ENCODE data around the gene HDAC4.

HDAC4 gene

GRCh38 chr2:239249776-239250175 lies 151.0 kb downstream of the HDAC4 start:
- TF ChIP-seq FOXM1 (IDR thresholded peaks at IDR 0.05; ENCODE audit: borderline replicate concordance, low read depth), result no peak
- TF ChIP-seq YY1 (IDR thresholded peaks at IDR 0.05; ENCODE audit: low read depth), result no peak
- TF ChIP-seq NFIC (IDR thresholded peaks at IDR 0.05), result no peak
- no peak for TF ChIP-seq TEAD4 (IDR thresholded peaks at IDR 0.05)

- TF ChIP-seq TAF1 (IDR thresholded peaks at IDR 0.05; ENCODE audit: low read depth) (no peak), TEAD4 (IDR thresholded peaks at IDR 0.05) (no peak)
- TF ChIP-seq, protein P1, sequence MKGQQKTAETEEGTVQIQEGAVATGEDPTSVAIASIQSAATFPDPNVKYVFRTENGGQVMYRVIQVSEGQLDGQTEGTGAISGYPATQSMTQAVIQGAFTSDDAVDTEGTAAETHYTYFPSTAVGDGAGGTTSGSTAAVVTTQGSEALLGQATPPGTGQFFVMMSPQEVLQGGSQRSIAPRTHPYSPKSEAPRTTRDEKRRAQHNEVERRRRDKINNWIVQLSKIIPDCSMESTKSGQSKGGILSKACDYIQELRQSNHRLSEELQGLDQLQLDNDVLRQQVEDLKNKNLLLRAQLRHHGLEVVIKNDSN (IDR thresholded peaks at IDR 0.05), result no peak
These were observed 151.8 kb downstream of the HDAC4 start for GRCh38 chr2:239249048-239249447.

- TF ChIP-seq CEBPB (IDR thresholded peaks at IDR 0.05) (peak; percentile 36; the same call in 1 of the 2 replicates), FOXM1 (IDR thresholded peaks at IDR 0.05; ENCODE audit: borderline replicate concordance, low read depth) (peak; percentile 93), EP300 (IDR thresholded peaks at IDR 0.05; ENCODE audit: borderline replicate concordance) (peak; percentile 97), TAF1 (IDR thresholded peaks at IDR 0.05; ENCODE audit: low read depth) (no peak), RAD21 (IDR thresholded peaks at IDR 0.05; ENCODE audit: low read depth) (peak; percentile 3; the same call in 1 of the 2 replicates), NFIC (IDR thresholded peaks at IDR 0.05) (peak; percentile 80), ZBTB7A (IDR thresholded peaks at IDR 0.05; ENCODE audit: low read depth) (no peak), YY1 (IDR thresholded peaks at IDR 0.05; ENCODE audit: low read depth) (no peak), TEAD4 (IDR thresholded peaks at IDR 0.05) (peak; percentile 84), REST (IDR thresholded peaks at IDR 0.05; ENCODE audit: low read depth) (no peak), CREB1 (IDR thresholded peaks at IDR 0.05; ENCODE audit: low read depth) (no peak; the same call in 1 of the 2 replicates), EGR1 (IDR thresholded peaks at IDR 0.05) (no peak), TCF12 (IDR thresholded peaks at IDR 0.05; ENCODE audit: low read depth) (peak; percentile 97)
- TF ChIP-seq, protein P2, sequence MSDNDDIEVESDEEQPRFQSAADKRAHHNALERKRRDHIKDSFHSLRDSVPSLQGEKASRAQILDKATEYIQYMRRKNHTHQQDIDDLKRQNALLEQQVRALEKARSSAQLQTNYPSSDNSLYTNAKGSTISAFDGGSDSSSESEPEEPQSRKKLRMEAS (IDR thresholded peaks at IDR 0.05), result peak; percentile 60
- TF ChIP-seq, protein P1 (IDR thresholded peaks at IDR 0.05), result no peak
These were observed 153.2 kb downstream of the HDAC4 start for GRCh38 chr2:239247401-239248245.

DNA sequence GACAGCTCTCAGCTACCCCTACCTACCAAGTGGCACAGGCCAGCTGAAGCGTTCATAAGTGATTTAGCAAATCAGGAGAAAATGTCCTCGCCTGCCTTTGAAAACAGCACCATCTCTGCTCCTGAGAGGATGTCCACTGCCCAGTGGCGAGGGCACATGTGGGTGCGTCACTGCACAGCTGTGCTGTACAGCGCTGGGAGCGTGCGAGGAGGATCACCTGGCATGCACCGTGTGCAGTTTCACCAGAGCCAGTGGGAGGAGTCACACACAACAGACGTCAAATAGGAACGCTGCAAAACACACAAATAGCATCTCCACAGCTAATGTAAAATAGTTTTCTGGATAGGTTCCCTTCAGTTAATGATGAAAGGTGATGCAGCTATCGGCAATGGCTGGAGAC lies 154.1 kb downstream of the HDAC4 start:
- no peak for TF ChIP-seq REST (IDR thresholded peaks at IDR 0.05; ENCODE audit: low read depth)
- TF ChIP-seq, protein P2 (IDR thresholded peaks at IDR 0.05), result no peak; the same call in 1 of the 2 replicates
- TF ChIP-seq ZBTB7A (IDR thresholded peaks at IDR 0.05; ENCODE audit: low read depth), result no peak

DNA sequence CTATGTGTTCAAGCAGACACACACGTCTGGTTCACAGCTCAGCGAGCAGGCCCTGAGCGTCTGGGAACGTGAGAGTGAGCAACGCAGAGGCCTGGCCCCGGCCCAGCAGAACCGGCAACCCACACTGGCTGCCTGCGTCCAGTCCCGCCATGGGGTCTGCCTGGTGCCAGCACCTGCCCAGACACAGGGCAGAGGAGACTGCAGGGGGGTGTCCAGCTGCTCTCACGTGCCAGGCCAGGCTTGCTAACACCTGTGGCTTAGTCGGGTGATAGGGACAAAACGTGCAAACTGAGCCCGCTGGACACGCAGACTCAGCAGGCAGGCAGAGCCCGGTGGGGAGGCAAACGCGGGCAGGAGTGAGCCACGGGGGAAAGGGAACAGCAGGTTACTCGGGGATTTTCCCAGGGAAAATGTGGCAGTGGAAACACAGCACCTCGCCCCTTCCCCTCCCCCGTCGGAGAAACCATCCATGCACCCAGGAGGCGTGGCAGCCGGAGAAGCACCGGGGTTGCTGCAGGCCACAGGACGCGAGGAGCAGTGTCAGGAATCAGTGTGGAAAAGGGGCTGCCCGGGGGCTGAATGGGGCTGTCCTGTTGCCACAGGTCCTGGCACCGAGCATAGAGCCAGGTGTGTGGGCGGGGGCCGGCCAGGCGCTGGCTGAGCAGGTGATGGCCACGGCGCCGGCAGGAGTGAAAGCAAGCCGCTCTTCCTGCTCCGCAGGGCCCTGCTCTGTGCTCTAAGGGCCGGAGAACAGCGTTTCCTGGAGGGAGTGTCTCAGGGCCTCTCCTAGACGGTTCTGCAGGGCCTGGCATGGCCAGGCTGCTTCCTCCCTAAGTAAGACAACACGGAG lies 154.7 kb downstream of the HDAC4 start:
- no peak for TF ChIP-seq CREB1 (IDR thresholded peaks at IDR 0.05; ENCODE audit: low read depth)
- TF ChIP-seq EGR1 (IDR thresholded peaks at IDR 0.05), result peak; percentile 82
- peak; percentile 96 for TF ChIP-seq TCF12 (IDR thresholded peaks at IDR 0.05; ENCODE audit: low read depth)
- TF ChIP-seq, protein P2 (IDR thresholded peaks at IDR 0.05), result peak; percentile 86
- TF ChIP-seq RAD21 (IDR thresholded peaks at IDR 0.05; ENCODE audit: low read depth), result 0 out of 2 replicates have a peak, but pooled peaks have one; percentile 13
- no peak for TF ChIP-seq YY1 (IDR thresholded peaks at IDR 0.05; ENCODE audit: low read depth)
- TF ChIP-seq, protein P1 (IDR thresholded peaks at IDR 0.05), result peak; percentile 58
- peak; percentile 12 for TF ChIP-seq TAF1 (IDR thresholded peaks at IDR 0.05; ENCODE audit: low read depth)
- TF ChIP-seq TEAD4 (IDR thresholded peaks at IDR 0.05), result peak; percentile 66; the same call in 1 of the 2 replicates
- peak; percentile 92 for TF ChIP-seq EP300 (IDR thresholded peaks at IDR 0.05; ENCODE audit: borderline replicate concordance)
- TF ChIP-seq NFIC (IDR thresholded peaks at IDR 0.05), result peak; percentile 95
- no peak for TF ChIP-seq ZBTB7A (IDR thresholded peaks at IDR 0.05; ENCODE audit: low read depth)
- no peak for TF ChIP-seq REST (IDR thresholded peaks at IDR 0.05; ENCODE audit: low read depth)
- TF ChIP-seq FOXM1 (IDR thresholded peaks at IDR 0.05; ENCODE audit: borderline replicate concordance, low read depth), result peak; percentile 82; the same call in 1 of the 2 replicates
- TF ChIP-seq CEBPB (IDR thresholded peaks at IDR 0.05), result no peak

Measured in Ishikawa (cell line).